GDM1 (cell line): ENCODE results near the gene S1PR3.
"Not testable (repeated sequence)": the region's sequence is repeated elsewhere in the genome, so short reads cannot be mapped to it uniquely, and the experiment has no call there.

Experiments used
- DNase-seq: peaks from one replicate; lab custom pipeline; 2025; lab: John Stamatoyannopoulos, UW

Gene S1PR3

DNA sequence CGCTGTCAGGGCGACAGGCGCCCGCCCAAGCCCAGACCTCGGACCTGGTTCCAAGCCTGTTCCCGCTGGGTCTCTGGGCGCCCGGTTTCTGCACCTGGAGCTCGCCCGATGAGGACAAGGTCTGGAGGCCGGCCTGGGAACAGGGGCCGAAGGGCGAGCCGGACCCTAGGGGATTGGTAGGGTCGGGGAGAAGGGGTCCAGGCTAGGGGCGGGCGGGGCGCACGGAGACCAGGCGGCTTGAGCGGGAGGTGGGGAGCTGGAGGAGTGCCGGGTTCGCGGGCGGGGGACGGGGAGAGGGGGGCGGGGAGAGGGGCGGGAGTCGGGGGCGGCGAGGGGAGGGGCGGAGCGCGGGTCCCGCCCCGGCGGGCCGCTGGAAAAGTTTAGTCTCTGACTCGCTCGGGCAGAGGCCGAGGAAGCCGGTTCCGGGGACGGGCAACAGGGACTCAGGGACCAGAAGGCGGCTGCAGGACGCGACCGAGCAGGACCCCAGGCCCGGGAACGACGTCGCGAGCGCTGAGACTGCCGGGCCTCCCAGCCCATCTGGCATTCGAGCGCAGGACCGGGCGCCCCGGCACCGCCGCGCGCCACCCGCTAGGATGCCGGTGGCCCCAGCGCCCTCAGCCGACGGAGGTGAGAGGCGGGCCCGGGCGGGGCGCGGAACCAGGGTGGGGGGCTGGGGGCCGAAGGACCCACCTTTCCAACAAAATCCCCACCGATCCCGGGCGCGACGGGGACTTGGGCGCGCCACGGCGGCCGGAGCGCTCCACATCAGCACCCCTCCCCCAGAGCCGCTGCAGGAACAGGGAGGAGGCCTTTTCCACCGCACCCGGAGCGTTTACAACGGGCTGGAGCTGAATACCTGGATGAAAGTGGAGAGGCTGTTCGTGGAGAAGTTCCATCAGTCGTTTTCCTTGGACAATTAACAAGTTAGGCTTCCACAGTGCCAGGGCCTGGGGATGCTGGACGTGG is at the start of gene S1PR3:
TSS of gene S1PR3 (plus strand) at position 403 of the 969 bp plus-strand sequence. CDS start 9,733 bp downstream, outside the sequence.
- no peak for DNase-seq

DNA sequence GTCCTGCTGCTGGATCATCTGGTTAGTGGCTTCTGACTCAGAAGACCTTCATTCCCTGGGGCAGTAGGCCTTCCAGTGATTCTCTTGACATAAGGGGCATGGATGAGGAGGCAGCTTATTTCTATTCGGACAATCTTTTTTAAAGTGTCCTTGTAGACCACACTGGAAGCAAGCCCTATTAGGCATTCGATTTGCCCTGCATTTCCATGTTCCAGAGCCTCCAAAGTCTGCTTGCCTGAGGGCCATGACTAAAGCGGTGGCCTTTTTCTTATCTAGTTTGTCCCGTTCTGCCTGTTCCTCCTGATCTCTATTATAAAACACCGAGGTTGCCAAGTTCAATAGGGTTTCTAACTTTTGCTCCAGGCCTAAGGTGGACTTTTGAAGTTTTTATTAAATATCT is 49.7 kb upstream of the S1PR3 start:
- not testable (repeated sequence) for DNase-seq

DNA sequence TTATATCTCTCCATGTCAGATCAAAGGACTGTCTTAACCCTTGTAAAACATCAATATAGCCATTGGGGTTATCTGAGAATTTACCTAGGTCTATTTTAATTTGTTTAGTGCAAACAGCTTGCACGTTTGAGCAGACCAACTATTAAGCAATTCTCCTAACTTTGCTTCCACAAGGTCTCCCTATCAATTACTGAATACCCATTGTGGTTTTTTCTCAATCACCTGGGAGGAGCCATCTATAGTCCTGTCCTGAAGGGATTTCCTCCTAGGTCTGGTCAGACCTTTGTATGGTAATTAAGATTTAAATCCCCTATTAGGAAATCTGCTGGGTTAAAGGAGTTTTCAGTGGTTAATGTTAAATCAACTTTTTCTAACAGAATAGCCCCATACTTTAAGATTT is 48.9 kb upstream of the S1PR3 start:
- DNase-seq: no peak

DNA sequence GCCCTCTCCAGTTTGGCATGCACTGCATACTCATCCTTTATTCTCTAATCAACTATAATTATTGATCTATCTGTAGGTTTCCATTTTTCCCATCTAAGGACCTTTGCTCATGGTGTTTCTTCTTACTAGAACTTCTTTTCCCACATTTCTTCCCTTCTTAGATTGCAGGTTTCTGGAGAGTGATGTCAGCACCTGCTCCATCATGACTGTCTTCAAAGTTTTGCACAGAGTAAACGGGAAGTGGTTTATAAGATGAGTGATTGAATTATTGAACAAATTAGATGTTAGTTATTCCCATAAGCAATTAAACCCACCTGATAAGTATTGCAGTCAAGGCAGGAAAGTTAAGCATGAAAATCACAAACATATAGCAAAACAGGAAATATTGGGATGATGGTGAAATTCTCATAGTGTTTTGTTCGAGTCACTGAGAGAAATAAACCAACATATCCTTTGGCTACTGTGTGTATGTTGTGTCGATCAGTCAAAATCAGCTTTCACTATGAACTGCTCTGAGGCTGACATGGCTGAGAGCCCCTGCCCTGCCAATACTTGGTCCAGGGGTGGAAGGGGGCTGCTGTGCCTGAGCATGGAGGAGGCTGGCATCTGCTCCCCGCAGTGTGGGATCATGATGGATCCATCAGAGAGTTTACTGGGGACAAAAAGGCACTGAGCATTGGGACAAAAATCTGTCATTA is 45.5 kb upstream of the S1PR3 start:
- no peak for DNase-seq

- no peak for DNase-seq
Observed at GRCh38 chr9:88947581-88948573, 43.4 kb upstream of the S1PR3 start.

- DNase-seq: no peak
Observed at GRCh38 chr9:88949425-88949824, 41.8 kb upstream of the S1PR3 start.

DNA sequence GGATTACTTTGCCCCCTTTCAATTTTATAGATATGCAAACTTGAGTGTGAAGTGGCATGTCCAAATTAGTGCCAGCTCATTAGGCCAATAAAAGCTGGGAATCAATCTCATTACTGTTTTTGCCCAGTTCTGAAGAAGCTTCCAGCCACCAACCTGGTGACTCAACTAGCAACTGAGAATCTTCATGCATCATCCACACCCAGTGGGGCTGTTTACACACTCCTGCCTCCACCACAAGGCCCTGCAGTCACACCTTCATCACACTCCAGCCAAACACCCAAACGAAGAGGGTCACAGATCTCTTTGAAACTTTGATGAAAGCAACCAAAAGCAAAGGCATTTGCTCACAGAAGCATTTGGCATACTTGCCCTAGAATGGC is 41.3 kb upstream of the S1PR3 start:
- DNase-seq: no peak

DNA sequence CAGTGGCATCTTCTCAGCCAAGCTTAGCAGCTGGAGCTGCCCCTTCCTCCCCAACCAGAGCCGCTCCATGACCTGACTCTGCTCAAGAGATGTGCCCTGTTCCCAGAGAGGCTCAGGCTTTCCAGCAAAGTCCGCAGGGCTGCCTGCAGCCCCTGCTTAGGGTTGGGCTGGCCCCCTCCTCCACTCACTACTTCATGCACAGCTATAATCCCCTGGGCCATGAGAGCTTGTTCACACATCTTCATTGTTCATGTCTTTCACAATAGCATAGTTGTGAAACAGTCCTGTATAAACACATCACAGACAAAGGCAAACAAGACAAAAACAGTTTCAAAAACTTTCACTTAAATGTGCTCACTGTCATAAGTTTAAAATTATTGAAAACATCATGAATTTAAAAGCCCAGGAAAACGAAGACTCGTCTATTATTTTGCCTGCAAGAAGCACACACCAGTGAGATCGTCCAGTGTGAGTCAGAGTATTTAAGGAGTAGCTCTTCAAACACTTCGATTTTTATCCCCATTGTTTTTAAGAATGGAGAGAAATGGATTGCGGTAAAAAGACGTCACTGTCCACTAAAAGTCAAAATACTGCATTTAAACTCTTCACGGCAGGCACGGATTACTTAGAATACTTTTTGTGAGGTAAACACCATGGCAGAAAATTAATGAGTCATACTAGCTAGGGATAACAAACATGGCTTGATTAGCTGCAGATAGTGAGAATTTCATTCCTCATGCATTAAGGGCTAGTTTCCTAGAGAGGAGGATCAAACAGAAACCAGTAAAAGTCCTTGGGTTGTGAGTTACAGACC is 40.7 kb upstream of the S1PR3 start:
- DNase-seq: no peak

- DNase-seq: no peak
Observed at GRCh38 chr9:88951155-88951542, 40.1 kb upstream of the S1PR3 start.

DNA sequence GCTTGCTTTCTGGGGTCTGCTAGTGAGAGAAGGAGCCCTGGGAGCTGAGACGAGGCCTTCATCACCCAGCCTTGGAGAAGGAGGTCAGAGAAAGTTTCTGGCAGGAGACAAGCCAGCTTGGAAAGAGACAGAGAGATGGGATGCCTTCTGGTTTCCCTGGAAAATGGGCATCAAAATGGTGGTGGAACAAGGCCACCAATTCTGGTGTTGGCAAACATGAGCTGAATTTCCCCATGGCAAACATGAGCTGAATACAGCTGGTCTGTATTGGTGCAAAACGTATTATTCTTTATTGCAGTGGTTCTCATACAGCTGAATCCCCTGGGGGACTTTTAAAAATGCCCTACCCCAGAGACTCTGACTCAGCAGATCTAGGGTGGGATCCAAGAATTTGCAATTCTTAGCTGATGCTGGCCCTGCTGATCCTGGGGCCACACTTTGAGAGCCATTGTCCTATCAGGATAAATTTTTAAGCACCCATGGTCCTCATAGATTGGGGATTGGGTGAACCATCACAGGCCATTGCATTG is 39.1 kb upstream of the S1PR3 start:
- no peak for DNase-seq

DNA sequence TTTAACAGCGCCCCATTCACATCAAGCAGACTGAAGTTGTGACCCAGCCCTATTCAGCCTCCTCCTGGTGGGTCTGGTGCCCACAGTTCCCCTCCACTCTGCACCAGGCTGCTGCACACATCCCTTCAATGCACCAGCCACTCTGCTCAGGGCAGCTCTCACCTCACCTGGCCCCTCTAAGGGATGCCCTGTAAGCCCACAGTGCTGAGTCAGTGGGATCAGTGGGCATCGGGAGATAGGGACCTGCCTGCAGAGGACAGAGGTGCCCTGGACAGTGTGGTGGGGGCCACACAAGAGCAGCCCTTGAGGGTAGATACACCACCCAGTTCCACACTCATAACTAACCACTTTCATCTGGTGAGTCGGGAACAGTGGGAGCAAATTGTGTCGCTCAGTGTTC is 38.3 kb upstream of the S1PR3 start:
- no peak for DNase-seq

DNA sequence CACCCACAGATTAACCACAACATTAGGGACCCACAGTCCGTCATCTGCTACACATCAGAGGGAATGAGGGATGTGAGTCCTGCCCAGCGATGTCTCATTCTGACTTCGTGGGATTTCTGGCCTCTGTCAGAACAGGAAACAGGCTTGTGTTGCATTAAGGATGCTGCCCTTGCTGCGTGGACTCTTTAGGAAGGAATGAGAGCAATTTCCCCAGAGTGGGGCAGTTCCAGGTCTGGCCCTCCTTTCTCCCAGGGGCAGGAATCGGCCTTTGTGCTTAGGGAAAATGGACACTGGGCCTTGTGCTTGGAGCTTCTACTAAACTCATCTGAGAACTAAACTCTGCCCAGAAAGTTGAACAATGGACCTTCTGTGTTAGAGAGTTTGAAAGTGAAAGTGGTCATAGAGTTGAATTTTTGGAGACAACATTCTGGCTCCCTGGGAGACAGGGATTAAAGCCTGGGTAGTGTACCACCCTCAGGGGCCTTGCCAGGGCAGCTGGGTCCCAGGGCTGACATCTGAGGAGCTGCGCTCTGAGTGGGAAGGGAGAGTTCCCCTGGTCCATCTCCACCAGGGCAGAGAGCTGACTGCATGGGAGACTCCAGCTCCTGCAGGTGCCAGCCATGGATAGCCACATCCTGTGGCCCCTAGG is 37.8 kb upstream of the S1PR3 start:
- no peak for DNase-seq

GRCh38 chr9:88954066-88954465 is 37.2 kb upstream of the S1PR3 start:
- DNase-seq: no peak

DNA sequence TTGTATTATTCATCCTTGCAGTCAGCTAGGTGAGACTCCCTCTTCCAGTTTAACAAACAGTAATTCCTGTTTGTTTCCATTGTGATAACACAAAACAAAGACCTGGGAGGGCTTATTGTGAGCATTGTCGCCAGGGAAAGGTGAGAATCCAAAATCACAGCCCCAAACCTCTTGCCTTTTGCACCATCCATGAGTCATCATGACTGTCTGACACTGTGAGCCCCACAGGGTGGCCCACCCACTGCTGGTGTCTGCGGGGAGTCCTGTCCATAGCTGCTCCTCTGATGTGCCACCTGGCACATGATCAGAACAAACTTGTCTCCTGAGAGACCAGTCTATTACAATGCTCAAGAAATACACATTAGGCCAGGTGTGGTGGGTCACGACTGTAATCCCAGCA is 33.7 kb upstream of the S1PR3 start:
- no peak for DNase-seq

DNA sequence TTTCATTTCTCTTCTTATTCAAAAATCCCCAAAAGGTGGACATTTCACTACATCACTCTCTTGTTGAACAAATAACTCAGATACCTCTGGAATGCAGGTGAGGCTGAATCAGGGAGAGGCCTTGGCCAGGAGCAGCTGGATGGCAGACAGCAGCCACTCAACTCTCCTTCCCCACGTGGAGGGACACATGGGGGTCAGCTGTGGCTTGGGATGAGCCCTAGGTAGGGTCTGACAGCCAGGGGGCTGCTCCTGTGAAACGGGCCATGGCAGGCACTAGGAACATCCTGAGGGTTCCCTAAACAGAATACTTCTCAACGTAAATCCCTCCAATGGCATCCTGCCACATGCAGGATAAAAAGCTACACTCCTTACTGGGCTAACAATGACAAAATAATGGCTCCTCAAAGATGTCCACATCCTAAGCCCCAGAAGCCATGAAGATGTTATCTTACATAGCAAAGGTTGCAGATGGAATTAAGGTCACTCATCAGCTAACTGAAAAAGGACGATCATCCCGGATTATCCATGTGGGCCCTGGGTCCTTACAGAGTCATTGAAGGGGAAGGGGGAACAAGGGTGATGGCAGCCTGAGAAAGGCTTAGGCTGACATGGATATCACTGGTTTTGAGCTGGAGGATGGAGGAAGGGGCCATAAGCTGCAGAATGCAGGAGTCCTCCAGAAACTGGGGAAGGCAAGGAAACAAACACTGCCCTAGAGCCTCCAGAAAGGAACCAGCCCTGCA is 31.4 kb upstream of the S1PR3 start:
- DNase-seq: no peak

GRCh38 chr9:88960632-88961031 is 30.6 kb upstream of the S1PR3 start:
- no peak for DNase-seq

GRCh38 chr9:88965473-88965872 is 25.8 kb upstream of the S1PR3 start:
- DNase-seq: no peak

DNA sequence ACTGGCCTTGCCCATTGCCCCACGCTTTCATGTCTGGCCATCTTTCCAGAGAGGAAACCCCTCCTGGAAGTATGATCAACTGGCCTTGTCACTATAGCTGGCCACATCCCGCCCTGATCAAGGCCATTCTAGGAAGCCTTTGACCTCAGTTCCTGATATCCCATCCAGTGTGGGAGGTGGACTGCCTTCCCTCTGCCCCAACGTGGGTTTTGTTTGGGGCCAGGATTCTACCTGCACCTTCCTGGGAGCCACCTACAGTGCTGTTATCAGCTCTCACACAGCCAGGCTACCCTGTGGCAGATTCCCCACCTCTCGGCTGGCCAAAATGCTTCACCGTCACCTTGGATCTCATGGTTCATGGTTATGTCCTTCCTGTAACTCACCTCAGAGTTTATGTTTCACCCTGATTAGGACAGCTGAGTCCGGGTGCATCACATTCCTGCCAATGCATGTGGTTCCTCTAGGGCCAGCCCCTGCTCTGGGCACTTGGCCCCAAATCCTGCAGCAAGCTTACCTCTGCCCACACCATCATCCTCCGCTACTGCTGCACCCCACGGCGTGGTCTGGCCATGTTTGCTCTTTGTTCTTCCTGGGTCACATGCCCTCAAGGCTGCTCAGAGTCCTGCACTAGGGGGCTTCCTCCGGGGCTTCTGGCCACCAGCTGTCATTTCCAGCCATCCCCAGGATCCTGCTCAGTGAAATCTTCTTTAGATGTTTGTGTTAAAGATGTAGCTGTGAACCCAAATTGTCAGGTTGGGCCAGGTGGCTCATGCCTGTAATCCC is 24.2 kb upstream of the S1PR3 start:
- no peak for DNase-seq

DNA sequence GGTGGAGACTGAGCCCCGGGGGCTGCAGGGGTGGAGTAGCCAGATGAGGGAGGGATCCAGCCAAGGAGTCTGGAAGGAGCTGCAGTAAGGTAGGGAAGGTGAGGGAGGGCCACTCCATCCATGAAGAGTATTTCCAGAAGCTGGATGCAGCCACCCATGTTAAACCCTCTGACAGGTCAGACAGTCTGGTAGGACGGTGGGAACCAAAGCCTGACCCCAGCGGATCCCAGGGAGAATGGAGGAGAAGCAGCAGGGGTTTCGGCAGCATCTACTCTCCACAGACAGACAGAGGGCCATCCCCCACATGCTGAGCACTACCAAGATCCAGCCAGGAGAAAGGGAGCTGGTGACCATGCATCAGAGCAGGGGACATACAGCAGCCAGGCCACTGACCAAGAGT is 22.5 kb upstream of the S1PR3 start:
- no peak for DNase-seq
